SU-DHL-6 (cell line): ENCODE results near the gene AKT3.

Experiments
- CTCF ChIP-seq: fragments of 200-600 bp; sonication (generic); IDR thresholded peaks from one replicate; pipeline ENCODE4 v1.5.1; 2017; ENCODE audit warnings: antibody characterized with exemption, mild to moderate bottlenecking, low read length, moderate library complexity; ENCODE audit not compliant: insufficient read depth, poor library complexity, severe bottlenecking
- EZH2phosphoT487 ChIP-seq: fragments of 200-600 bp; sonication (generic), shearing (Covaris generic); conservative IDR thresholded peaks from 2 replicates; pipeline ENCODE4 v1.6.1; 2018; ENCODE audit warnings: mild to moderate bottlenecking, antibody characterized with exemption, low read length, moderate library complexity, mixed read lengths

- TF ChIP-seq CTCF = no peak
- no peak for TF ChIP-seq EZH2phosphoT487
These were observed 375.1 kb downstream of the AKT3 start for GRCh38 chr1:243474906-243475305.
